ENCODE measurements around the gene KLF9. TPM values are rescaled to one million over a fixed set of nuclear protein-coding genes. Genes with fewer than 3 reads are reported as not detected.

The KLF9 gene
- total RNA-seq, 1 experiment from 2014 or later = 0.26 TPM

DNA sequence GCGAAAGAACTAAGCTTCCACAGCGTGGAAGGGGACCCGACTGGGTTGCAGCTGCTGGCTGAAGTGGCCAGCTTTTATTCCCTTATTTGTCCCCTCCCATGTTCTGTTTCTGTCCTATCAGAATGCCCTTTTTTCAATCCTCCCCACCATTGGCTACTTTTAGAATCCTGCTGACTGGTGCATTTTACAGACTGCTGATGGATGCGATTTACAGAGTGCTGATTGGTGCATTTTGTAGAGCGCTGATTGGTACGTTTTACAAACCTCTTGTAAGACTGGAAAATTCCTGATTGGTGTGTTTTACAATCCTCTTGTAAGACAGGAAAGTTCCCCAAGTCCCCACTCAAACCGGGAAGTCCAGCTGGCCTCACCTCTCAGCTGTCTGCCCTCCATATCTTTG, 50.7 kb downstream of the KLF9 start:
- Histone ChIP-seq H3T11ph (ENCODE audit: low read length) (no peak overlapping the region), H3K56ac (ENCODE audit: insufficient read length, low read depth, low read length) (no peak overlapping the region), H3K27me3 (ENCODE audit: insufficient read depth, low read length) (no peaks in the 10 kb centered on the region), H2BK20ac (ENCODE audit: low read depth, low read length, poor library complexity, severe bottlenecking) (no peak overlapping the region), H2BK5ac (ENCODE audit: insufficient read length, low read length) (no peak overlapping the region), H3K4ac (ENCODE audit: low read depth, low read length) (no peak overlapping the region), H3K79me1 (ENCODE audit: insufficient read depth, low read depth, low read length, poor library complexity, severe bottlenecking) (no peaks in the 10 kb centered on the region), H3K27ac (ENCODE audit: insufficient read length, low read depth, low read length) (no peak overlapping the region), H2AK5ac (ENCODE audit: insufficient read length, low read length) (no peak overlapping the region), H3K4me2 (ENCODE audit: insufficient read depth, insufficient read length, low read length) (no peak overlapping the region), H3K79me2 (ENCODE audit: insufficient read depth, low read length) (no peaks in the 10 kb centered on the region), H3K18ac (ENCODE audit: insufficient read length, low read depth, low read length) (no peak overlapping the region), H4K20me1 (ENCODE audit: control insufficient read depth, insufficient read depth, insufficient read length) (no peaks in the 10 kb centered on the region), H2BK120ac (ENCODE audit: low read depth, low read length, poor library complexity, severe bottlenecking) (no peak overlapping the region), H3K9me3 (ENCODE audit: control insufficient read depth, low read depth, low read length) (no peaks in the 10 kb centered on the region), H2AFZ (ENCODE audit: low read length) (no peak overlapping the region), H3K23ac (ENCODE audit: insufficient read length, low read depth, low read length) (no peak overlapping the region), H3K14ac (ENCODE audit: insufficient read depth, low read length) (no peak overlapping the region), H2BK15ac (ENCODE audit: low read depth, low read length) (no peak overlapping the region), H4K8ac (replicated peaks; ENCODE audit: insufficient read length, low read depth, low read length) (no peak overlapping the region), H4K5ac (ENCODE audit: insufficient read length, low read depth, low read length) (no peak overlapping the region), H2BK12ac (ENCODE audit: insufficient read length, low read depth, low read length) (no peak overlapping the region), H3K23me2 (ENCODE audit: insufficient read length, low read depth, low read length, poor library complexity, severe bottlenecking) (no peaks in the 10 kb centered on the region), H3K4me1 (ENCODE audit: insufficient read depth, low read length) (no peaks in the 10 kb centered on the region), H4K91ac (ENCODE audit: insufficient read length, low read depth, low read length) (no peak overlapping the region), H3K9ac (ENCODE audit: extremely low read depth, insufficient read length, low read length) (no peak overlapping the region)
- TF ChIP-seq, protein P1, sequence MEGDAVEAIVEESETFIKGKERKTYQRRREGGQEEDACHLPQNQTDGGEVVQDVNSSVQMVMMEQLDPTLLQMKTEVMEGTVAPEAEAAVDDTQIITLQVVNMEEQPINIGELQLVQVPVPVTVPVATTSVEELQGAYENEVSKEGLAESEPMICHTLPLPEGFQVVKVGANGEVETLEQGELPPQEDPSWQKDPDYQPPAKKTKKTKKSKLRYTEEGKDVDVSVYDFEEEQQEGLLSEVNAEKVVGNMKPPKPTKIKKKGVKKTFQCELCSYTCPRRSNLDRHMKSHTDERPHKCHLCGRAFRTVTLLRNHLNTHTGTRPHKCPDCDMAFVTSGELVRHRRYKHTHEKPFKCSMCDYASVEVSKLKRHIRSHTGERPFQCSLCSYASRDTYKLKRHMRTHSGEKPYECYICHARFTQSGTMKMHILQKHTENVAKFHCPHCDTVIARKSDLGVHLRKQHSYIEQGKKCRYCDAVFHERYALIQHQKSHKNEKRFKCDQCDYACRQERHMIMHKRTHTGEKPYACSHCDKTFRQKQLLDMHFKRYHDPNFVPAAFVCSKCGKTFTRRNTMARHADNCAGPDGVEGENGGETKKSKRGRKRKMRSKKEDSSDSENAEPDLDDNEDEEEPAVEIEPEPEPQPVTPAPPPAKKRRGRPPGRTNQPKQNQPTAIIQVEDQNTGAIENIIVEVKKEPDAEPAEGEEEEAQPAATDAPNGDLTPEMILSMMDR (conservative IDR thresholded peaks at IDR 0.05) = no peak
- no peaks in the 10 kb centered on the region for H3K36me3 Mint-ChIP-seq (ENCODE audit: insufficient read depth in 1 of 3, low read depth in 3 of 3)
- H3K27ac Mint-ChIP-seq = no peak overlapping the region
- H3K4me1 Mint-ChIP-seq = no peaks in the 10 kb centered on the region
- H3K4me3 Mint-ChIP-seq = no peak overlapping the region
- no peaks in the 10 kb centered on the region for H3K9me3 Mint-ChIP-seq
- DNase-seq = no peak
- WGBS (ENCODE audit: extremely low coverage, insufficient read length, low lambda C conversion rate) = no CpG with 5 or more reads among the region's 7 CpGs
- H3K27me3 Mint-ChIP-seq (ENCODE audit: low read depth) = no peaks in the 10 kb centered on the region

Data from H9 (cell line).